HEK293 (cell line): Measurements from ENCODE around the gene CRYBG1.

Experiments
- CTCF ChIA-PET: fragments of 350-600 bp; formaldehyde crosslinking; extraction: SDS; loops from one replicate; lab custom pipeline; 2021; ENCODE audit warnings: antibody characterized with exemption; lab: Yijun Ruan, JAX
- POLR2A ChIA-PET: fragments of 300-600 bp; formaldehyde crosslinking; extraction: SDS; loops from one replicate; lab custom pipeline; 2020; ENCODE audit warnings: antibody characterized with exemption, inconsistent platforms; lab: Yijun Ruan, JAX
- H3K27ac ChIP-seq: fragments of 200-500 bp; sonication (Bioruptor generic); 2 replicates; pipeline ENCODE4 v1.5.1; 2014; ENCODE audit warnings: low read depth, low read length, control low read depth, inconsistent platforms; ENCODE audit errors: extremely low read depth
- H3K36me3 ChIP-seq, 2 experiments: fragments of 200-500 bp in 1 of 2; sonication (Bioruptor generic) in 1 of 2; 1 replicate in 1 of 2; 2 replicates in 1 of 2; pipeline ENCODE4 v1.5.1; 2014 to 2017; ENCODE audit warnings: inconsistent platforms in 2 of 2, low read length in 2 of 2; ENCODE audit not compliant: control insufficient read depth in 2 of 2, insufficient read depth in 1 of 2
- H3K4me1 ChIP-seq: fragments of 200-500 bp; sonication (Bioruptor generic); 2 replicates; pipeline ENCODE4 v1.5.1; 2014; ENCODE audit warnings: mild to moderate bottlenecking, low read length, inconsistent platforms; ENCODE audit not compliant: control insufficient read depth, insufficient read depth
- H3K4me3 ChIP-seq: 2 replicates; pipeline ENCODE4 v1.5.1; 2011; ENCODE audit warnings: low read depth, mild to moderate bottlenecking, control low read depth, low read length, moderate library complexity
- H3K9me3 ChIP-seq: fragments of 200-500 bp; sonication (Bioruptor generic); 2 replicates; pipeline ENCODE4 v1.5.1; 2014; ENCODE audit warnings: low read depth, low read length, inconsistent platforms; ENCODE audit not compliant: control insufficient read depth, insufficient read depth
- BCL11B ChIP-seq: fragments of 450-650 bp; formaldehyde crosslinking; IDR thresholded peaks from 2 replicates; pipeline ENCODE4 v1.5.1; 2016; ENCODE audit warnings: low read depth, missing biosample characterization, missing genetic modification characterization
- KLF1 ChIP-seq: fragments of 450-650 bp; formaldehyde crosslinking; IDR thresholded peaks from 2 replicates; pipeline ENCODE4 v1.5.1; 2016; ENCODE audit warnings: missing biosample characterization, missing genetic modification characterization
- TRIM28 ChIP-seq: IDR thresholded peaks from 2 replicates; pipeline ENCODE4 v1.6.1; 2011; ENCODE audit warnings: low read length, control low read depth, borderline replicate concordance
- ZBTB8A ChIP-seq: fragments of 450-650 bp; formaldehyde crosslinking; IDR thresholded peaks from 2 replicates; pipeline ENCODE4 v1.5.1; 2016; ENCODE audit warnings: missing biosample characterization, missing genetic modification characterization
- ZNF10 ChIP-seq: fragments of 450-650 bp; formaldehyde crosslinking; IDR thresholded peaks from 2 replicates; pipeline ENCODE4 v1.5.1; 2017; ENCODE audit warnings: missing biosample characterization, missing genetic modification characterization
- ZNF133 ChIP-seq: fragments of 450-650 bp; formaldehyde crosslinking; IDR thresholded peaks from 2 replicates; pipeline ENCODE4 v1.5.1; 2016; ENCODE audit warnings: missing biosample characterization, missing genetic modification characterization
- ZNF146 ChIP-seq: fragments of 450-650 bp; formaldehyde crosslinking; IDR thresholded peaks from 2 replicates; pipeline ENCODE4 v1.5.1; 2016; ENCODE audit warnings: missing biosample characterization, missing genetic modification characterization
- ZNF157 ChIP-seq: fragments of 450-650 bp; formaldehyde crosslinking; IDR thresholded peaks from 2 replicates; pipeline ENCODE4 v1.5.1; 2016; ENCODE audit warnings: missing biosample characterization, missing genetic modification characterization
- ZNF324 ChIP-seq: fragments of 450-650 bp; formaldehyde crosslinking; IDR thresholded peaks from 2 replicates; pipeline ENCODE4 v1.5.1; 2016; ENCODE audit warnings: missing biosample characterization, missing genetic modification characterization
- ZNF335 ChIP-seq: fragments of 450-650 bp; formaldehyde crosslinking; conservative IDR thresholded peaks from 2 replicates; pipeline ENCODE4 v1.5.1; 2016; ENCODE audit warnings: missing biosample characterization, missing genetic modification characterization
- ZNF366 ChIP-seq: fragments of 450-650 bp; formaldehyde crosslinking; conservative IDR thresholded peaks from 2 replicates; pipeline ENCODE4 v1.5.1; 2016; ENCODE audit warnings: missing biosample characterization, missing genetic modification characterization
- ZNF37A ChIP-seq: fragments of 450-650 bp; IDR thresholded peaks from 2 replicates; pipeline ENCODE4 v1.5.1; 2018; ENCODE audit warnings: missing biosample characterization, missing genetic modification characterization
- ZNF521 ChIP-seq: fragments of 450-650 bp; formaldehyde crosslinking; IDR thresholded peaks from 2 replicates; pipeline ENCODE4 v1.5.1; 2017; ENCODE audit warnings: missing biosample characterization, mild to moderate bottlenecking, missing genetic modification characterization
- ZNF558 ChIP-seq: fragments of 450-650 bp; formaldehyde crosslinking; IDR thresholded peaks from 2 replicates; pipeline ENCODE4 v1.5.1; 2016; ENCODE audit warnings: missing biosample characterization, missing genetic modification characterization
- ZNF561 ChIP-seq: fragments of 450-650 bp; IDR thresholded peaks from 2 replicates; pipeline ENCODE4 v1.5.1; 2018; ENCODE audit warnings: missing biosample characterization, missing genetic modification characterization, borderline replicate concordance
- ZNF654 ChIP-seq: fragments of 450-650 bp; formaldehyde crosslinking; IDR thresholded peaks from 2 replicates; pipeline ENCODE4 v1.5.1; 2016; ENCODE audit warnings: low read depth, missing biosample characterization, missing genetic modification characterization
- ZNF664 ChIP-seq: fragments of 450-650 bp; formaldehyde crosslinking; IDR thresholded peaks from 2 replicates; pipeline ENCODE4 v1.5.1; 2016; ENCODE audit warnings: missing biosample characterization, missing genetic modification characterization
- ZNF670 ChIP-seq: fragments of 450-650 bp; formaldehyde crosslinking; IDR thresholded peaks from 2 replicates; pipeline ENCODE4 v1.5.1; 2016; ENCODE audit warnings: missing biosample characterization, missing genetic modification characterization, low read depth
- ZNF768 ChIP-seq: fragments of 450-650 bp; formaldehyde crosslinking; IDR thresholded peaks from 2 replicates; pipeline ENCODE4 v1.5.1; 2018; ENCODE audit warnings: missing biosample characterization, mild to moderate bottlenecking, missing genetic modification characterization
- ZNF777 ChIP-seq: fragments of 450-650 bp; formaldehyde crosslinking; IDR thresholded peaks from 2 replicates; pipeline ENCODE4 v1.5.1; 2017; ENCODE audit warnings: missing biosample characterization, missing genetic modification characterization, borderline replicate concordance
- ZSCAN16 ChIP-seq: fragments of 450-650 bp; formaldehyde crosslinking; IDR thresholded peaks from 2 replicates; pipeline ENCODE4 v1.5.1; 2016; ENCODE audit warnings: missing biosample characterization, missing genetic modification characterization
- TF ChIP-seq, protein P1 (sequence below): fragments of 450-650 bp; formaldehyde crosslinking; IDR thresholded peaks from 2 replicates; pipeline ENCODE4 v1.5.1; 2016; ENCODE audit warnings: missing biosample characterization, missing genetic modification characterization
- TF ChIP-seq, protein P2 (sequence below): fragments of 450-650 bp; formaldehyde crosslinking; IDR thresholded peaks from 2 replicates; pipeline ENCODE4 v1.5.1; 2016; ENCODE audit warnings: missing biosample characterization, missing genetic modification characterization
- TF ChIP-seq, protein P3 (sequence below): fragments of 450-650 bp; formaldehyde crosslinking; IDR thresholded peaks from 2 replicates; pipeline ENCODE4 v1.5.1; 2016; ENCODE audit warnings: missing biosample characterization, missing genetic modification characterization, borderline replicate concordance
- TF ChIP-seq, protein P4 (sequence below): fragments of 450-650 bp; formaldehyde crosslinking; IDR thresholded peaks from 2 replicates; pipeline ENCODE4 v1.5.1; 2016; ENCODE audit warnings: missing biosample characterization, missing genetic modification characterization

CRYBG1 gene

DNA sequence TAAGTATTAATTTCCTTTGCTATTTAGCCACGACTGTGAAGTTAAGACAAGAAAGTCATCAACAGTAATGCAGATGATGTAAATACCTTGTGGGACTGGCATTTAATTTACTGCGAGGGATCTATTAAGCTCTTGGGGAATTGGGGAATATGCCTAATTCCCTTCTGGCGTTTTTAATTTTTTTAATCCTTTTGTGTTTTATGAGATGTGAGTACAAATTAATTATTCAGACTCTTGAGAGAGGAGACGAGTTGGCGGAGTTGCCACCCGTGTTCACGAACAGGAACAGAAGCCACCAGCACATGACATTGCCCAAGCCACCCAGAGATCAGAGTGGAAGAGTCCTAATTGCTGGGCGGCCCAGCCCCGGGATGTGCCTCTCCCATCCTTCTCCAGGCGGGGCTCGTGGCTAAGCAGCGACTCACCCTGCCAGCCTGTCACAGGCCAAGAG, 533 bp upstream of the CRYBG1 start:
- CTCF ChIA-PET, result interaction anchor here (0.6 to 4.2 kb wide), 31 partner anchors 9 to 915 kb away, joined by 3 to 62 read pairs (median 4); partner anchors contain the start of gene ATG5
- POLR2A ChIA-PET, result interaction anchor here (0.7 to 0.9 kb wide), 2 partner anchors 22 to 34 kb away, joined by 3 to 4 read pairs; partner anchors contain the start of gene ATG5
- H3K4me3 ChIP-seq, result peak overlapping the region; percentile 68
- no peaks in the 10 kb centered on the region for H3K9me3 ChIP-seq
- H3K4me1 ChIP-seq, result 0 out of 2 replicates have a peak, but pooled peaks cover 2% of the 10 kb centered on the region
- no peak overlapping the region for H3K27ac ChIP-seq
- H3K36me3 ChIP-seq, result no peaks in the 10 kb centered on the region
- TF ChIP-seq ZNF133 (no peak), ZBTB8A (tag by site-specific recombination) (peak; percentile 67; the same call in 1 of the 2 replicates), KLF1 (tag by site-specific recombination) (no peak), ZNF37A (no peak), ZNF664 (no peak), ZNF768 (peak; percentile 34; the same call in 1 of the 2 replicates), ZNF324 (tag by site-specific recombination) (peak; percentile 58; the same call in 1 of the 2 replicates), ZNF521 (tag by site-specific recombination) (no peak), ZNF670 (no peak), ZNF561 (tag by site-specific recombination) (no peak), ZNF558 (tag by site-specific recombination) (peak; percentile 25; the same call in 1 of the 2 replicates), ZNF157 (tag by site-specific recombination) (no peak), ZNF335 (tag by site-specific recombination) (peak; percentile 89), TRIM28 (0 out of 2 replicates have a peak, but pooled peaks have one; percentile 80), ZNF10 (tag by site-specific recombination) (no peak), ZNF654 (tag by site-specific recombination) (no peak), BCL11B (tag by site-specific recombination) (no peak), ZNF366 (tag by site-specific recombination) (no peak), ZNF777 (tag by site-specific recombination) (no peak), ZSCAN16 (tag by site-specific recombination) (no peak), ZNF146 (tag by site-specific recombination) (no peak)
- TF ChIP-seq, protein P1, sequence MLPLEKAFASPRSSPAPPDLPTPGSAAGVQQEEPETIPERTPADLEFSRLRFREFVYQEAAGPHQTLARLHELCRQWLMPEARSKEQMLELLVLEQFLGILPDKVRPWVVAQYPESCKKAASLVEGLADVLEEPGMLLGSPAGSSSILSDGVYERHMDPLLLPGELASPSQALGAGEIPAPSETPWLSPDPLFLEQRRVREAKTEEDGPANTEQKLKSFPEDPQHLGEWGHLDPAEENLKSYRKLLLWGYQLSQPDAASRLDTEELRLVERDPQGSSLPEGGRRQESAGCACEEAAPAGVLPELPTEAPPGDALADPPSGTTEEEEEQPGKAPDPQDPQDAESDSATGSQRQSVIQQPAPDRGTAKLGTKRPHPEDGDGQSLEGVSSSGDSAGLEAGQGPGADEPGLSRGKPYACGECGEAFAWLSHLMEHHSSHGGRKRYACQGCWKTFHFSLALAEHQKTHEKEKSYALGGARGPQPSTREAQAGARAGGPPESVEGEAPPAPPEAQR (tag by site-specific recombination), result no peak
- TF ChIP-seq, protein P2, sequence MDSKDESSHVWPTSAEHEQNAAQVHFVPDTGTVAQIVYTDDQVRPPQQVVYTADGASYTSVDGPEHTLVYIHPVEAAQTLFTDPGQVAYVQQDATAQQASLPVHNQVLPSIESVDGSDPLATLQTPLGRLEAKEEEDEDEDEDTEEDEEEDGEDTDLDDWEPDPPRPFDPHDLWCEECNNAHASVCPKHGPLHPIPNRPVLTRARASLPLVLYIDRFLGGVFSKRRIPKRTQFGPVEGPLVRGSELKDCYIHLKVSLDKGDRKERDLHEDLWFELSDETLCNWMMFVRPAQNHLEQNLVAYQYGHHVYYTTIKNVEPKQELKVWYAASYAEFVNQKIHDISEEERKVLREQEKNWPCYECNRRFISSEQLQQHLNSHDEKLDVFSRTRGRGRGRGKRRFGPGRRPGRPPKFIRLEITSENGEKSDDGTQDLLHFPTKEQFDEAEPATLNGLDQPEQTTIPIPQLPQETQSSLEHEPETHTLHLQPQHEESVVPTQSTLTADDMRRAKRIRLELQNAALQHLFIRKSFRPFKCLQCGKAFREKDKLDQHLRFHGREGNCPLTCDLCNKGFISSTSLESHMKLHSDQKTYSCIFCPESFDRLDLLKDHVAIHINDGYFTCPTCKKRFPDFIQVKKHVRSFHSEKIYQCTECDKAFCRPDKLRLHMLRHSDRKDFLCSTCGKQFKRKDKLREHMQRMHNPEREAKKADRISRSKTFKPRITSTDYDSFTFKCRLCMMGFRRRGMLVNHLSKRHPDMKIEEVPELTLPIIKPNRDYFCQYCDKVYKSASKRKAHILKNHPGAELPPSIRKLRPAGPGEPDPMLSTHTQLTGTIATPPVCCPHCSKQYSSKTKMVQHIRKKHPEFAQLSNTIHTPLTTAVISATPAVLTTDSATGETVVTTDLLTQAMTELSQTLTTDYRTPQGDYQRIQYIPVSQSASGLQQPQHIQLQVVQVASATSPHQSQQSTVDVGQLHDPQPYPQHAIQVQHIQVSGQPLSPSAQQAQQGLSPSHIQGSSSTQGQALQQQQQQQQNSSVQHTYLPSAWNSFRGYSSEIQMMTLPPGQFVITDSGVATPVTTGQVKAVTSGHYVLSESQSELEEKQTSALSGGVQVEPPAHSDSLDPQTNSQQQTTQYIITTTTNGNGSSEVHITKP (tag by site-specific recombination), result peak; percentile 100
- TF ChIP-seq, protein P3, sequence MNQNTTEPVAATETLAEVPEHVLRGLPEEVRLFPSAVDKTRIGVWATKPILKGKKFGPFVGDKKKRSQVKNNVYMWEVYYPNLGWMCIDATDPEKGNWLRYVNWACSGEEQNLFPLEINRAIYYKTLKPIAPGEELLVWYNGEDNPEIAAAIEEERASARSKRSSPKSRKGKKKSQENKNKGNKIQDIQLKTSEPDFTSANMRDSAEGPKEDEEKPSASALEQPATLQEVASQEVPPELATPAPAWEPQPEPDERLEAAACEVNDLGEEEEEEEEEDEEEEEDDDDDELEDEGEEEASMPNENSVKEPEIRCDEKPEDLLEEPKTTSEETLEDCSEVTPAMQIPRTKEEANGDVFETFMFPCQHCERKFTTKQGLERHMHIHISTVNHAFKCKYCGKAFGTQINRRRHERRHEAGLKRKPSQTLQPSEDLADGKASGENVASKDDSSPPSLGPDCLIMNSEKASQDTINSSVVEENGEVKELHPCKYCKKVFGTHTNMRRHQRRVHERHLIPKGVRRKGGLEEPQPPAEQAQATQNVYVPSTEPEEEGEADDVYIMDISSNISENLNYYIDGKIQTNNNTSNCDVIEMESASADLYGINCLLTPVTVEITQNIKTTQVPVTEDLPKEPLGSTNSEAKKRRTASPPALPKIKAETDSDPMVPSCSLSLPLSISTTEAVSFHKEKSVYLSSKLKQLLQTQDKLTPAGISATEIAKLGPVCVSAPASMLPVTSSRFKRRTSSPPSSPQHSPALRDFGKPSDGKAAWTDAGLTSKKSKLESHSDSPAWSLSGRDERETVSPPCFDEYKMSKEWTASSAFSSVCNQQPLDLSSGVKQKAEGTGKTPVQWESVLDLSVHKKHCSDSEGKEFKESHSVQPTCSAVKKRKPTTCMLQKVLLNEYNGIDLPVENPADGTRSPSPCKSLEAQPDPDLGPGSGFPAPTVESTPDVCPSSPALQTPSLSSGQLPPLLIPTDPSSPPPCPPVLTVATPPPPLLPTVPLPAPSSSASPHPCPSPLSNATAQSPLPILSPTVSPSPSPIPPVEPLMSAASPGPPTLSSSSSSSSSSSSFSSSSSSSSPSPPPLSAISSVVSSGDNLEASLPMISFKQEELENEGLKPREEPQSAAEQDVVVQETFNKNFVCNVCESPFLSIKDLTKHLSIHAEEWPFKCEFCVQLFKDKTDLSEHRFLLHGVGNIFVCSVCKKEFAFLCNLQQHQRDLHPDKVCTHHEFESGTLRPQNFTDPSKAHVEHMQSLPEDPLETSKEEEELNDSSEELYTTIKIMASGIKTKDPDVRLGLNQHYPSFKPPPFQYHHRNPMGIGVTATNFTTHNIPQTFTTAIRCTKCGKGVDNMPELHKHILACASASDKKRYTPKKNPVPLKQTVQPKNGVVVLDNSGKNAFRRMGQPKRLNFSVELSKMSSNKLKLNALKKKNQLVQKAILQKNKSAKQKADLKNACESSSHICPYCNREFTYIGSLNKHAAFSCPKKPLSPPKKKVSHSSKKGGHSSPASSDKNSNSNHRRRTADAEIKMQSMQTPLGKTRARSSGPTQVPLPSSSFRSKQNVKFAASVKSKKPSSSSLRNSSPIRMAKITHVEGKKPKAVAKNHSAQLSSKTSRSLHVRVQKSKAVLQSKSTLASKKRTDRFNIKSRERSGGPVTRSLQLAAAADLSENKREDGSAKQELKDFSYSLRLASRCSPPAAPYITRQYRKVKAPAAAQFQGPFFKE (tag by site-specific recombination), result no peak
- TF ChIP-seq, protein P4, sequence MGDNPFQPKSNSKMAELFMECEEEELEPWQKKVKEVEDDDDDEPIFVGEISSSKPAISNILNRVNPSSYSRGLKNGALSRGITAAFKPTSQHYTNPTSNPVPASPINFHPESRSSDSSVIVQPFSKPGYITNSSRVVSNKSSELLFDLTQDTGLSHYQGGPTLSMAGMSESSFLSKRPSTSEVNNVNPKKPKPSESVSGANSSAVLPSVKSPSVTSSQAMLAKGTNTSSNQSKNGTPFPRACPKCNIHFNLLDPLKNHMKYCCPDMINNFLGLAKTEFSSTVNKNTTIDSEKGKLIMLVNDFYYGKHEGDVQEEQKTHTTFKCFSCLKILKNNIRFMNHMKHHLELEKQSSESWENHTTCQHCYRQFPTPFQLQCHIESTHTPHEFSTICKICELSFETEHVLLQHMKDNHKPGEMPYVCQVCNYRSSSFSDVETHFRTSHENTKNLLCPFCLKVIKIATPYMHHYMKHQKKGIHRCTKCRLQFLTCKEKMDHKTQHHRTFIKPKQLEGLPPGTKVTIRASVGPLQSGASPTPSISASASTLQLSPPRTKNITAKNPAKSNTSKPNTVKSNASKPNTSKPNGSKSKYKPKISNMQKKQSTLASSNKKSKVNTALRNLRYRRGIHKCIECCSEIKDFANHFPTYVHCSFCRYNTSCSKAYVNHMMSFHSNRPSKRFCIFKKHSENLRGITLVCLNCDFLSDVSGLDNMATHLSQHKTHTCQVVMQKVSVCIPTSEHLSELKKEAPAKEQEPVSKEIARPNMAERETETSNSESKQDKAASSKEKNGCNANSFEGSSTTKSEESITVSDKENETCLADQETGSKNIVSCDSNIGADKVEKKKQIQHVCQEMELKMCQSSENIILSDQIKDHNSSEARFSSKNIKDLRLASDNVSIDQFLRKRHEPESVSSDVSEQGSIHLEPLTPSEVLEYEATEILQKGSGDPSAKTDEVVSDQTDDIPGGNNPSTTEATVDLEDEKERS (tag by site-specific recombination), result no peak
